Brain microvascular endothelial cell (primary cell): ENCODE results near the gene RGS9BP.

ENCODE experiments used
- DNase-seq: peaks from one replicate; pipeline ENCODE4 v3.0.0-alpha.2; 2020
- H3K27ac ChIP-seq: fragments of 250-450 bp; sonication (Bioruptor Pico); 2 replicates; pipeline ENCODE4 v1.5.1; 2020; ENCODE audit warnings: mild to moderate bottlenecking, moderate library complexity
- H3K27me3 ChIP-seq: fragments of 250-450 bp; sonication (Bioruptor Pico); replicated peaks from 2 replicates; pipeline ENCODE4 v1.5.1; 2020; ENCODE audit warnings: mild to moderate bottlenecking
- H3K36me3 ChIP-seq: fragments of 250-450 bp; sonication (Bioruptor Pico); replicated peaks from 2 replicates; pipeline ENCODE4 v1.5.1; 2020; ENCODE audit warnings: mild to moderate bottlenecking
- H3K4me3 ChIP-seq: 2 replicates; pipeline ENCODE4 v1.5.1; 2011; ENCODE audit warnings: low read depth, mild to moderate bottlenecking, control low read depth, low read length, moderate library complexity
- CTCF ChIP-seq: IDR thresholded peaks from 2 replicates; pipeline ENCODE4 v1.5.1; 2011; ENCODE audit warnings: low read depth, mild to moderate bottlenecking, moderate library complexity, low read length, control low read depth, inconsistent platforms; ENCODE audit errors: missing control alignments
- in situ Hi-C: cut with HindIII; loops from 2 replicates; pipeline ENCODE4 v1.10.0; 2017; ENCODE audit warnings: low sequenced_read_pairs, low pct_ligation_motif_present

Gene RGS9BP

GRCh38 chr19:32672841-32673240 is 2.8 kb upstream of the RGS9BP start:
- Histone ChIP-seq H3K27me3 (peaks cover 21% of the 10 kb centered on the region), H3K4me3 (no peak overlapping the region), H3K36me3 (no peaks in the 10 kb centered on the region), H3K27ac (no peak overlapping the region)
- in situ Hi-C loops, result no loop called here
- DNase-seq, result no peak
- no peak for TF ChIP-seq CTCF

- DNase-seq, result no peak
- Histone ChIP-seq H3K36me3 (no peaks in the 10 kb centered on the region), H3K4me3 (no peak overlapping the region), H3K27ac (no peak overlapping the region), H3K27me3 (peaks cover 23% of the 10 kb centered on the region)
- no peak for TF ChIP-seq CTCF
- in situ Hi-C loops, result no loop called here
Observed at GRCh38 chr19:32673573-32673972, 2.1 kb upstream of the RGS9BP start.

- DNase-seq, result no peak
- Histone ChIP-seq H3K27me3 (peaks cover 23% of the 10 kb centered on the region), H3K4me3 (peak overlapping the region; percentile 82), H3K27ac (peak overlapping the region; percentile 26), H3K36me3 (no peaks in the 10 kb centered on the region)
- TF ChIP-seq CTCF, result no peak
- in situ Hi-C loops, result no loop called here
Observed at GRCh38 chr19:32674153-32674930, 1.3 kb upstream of the RGS9BP start.

GRCh38 chr19:32674931-32675719 is 523 bp upstream of the RGS9BP start, which contains the start of gene ANKRD27:
Gene ANKRD27 (minus strand): TSS chr19:32675180. CDS start chr19:32659015, 16,165 bp downstream.
- Histone ChIP-seq H3K4me3 (peak within 1 kb of the TSS; percentile 82), H3K27me3 (peaks cover 23% of the 10 kb centered on the region), H3K27ac (peak within 1 kb of the TSS; percentile 26), H3K36me3 (no peaks in the 10 kb centered on the region)
- DNase-seq, result peak; percentile 96
- TF ChIP-seq CTCF, result no peak
- in situ Hi-C loops, result no loop called here

- no peak for DNase-seq
- peak overlapping the region; percentile 82 for H3K4me3 ChIP-seq
- no peak overlapping the region for H3K27ac ChIP-seq
- no peak for TF ChIP-seq CTCF
- in situ Hi-C loops, result no loop called here
- H3K27me3 ChIP-seq, result peaks cover 23% of the 10 kb centered on the region
- no peaks in the 10 kb centered on the region for H3K36me3 ChIP-seq
Observed at GRCh38 chr19:32676186-32676894, 692 bp downstream of the RGS9BP start.
